ENCODE data around the gene ARID4B. TPM values are rescaled to one million over a fixed set of nuclear protein-coding genes. Genes with fewer than 3 reads are reported as not detected.
"Not testable (repeated sequence)": the region's sequence is repeated elsewhere in the genome, so short reads cannot be mapped to it uniquely, and the experiment has no call there.

Gene ARID4B
- total RNA-seq, 4 donors from 2014 or later = 26.7 to 49.2 (median 39.1) TPM

DNA sequence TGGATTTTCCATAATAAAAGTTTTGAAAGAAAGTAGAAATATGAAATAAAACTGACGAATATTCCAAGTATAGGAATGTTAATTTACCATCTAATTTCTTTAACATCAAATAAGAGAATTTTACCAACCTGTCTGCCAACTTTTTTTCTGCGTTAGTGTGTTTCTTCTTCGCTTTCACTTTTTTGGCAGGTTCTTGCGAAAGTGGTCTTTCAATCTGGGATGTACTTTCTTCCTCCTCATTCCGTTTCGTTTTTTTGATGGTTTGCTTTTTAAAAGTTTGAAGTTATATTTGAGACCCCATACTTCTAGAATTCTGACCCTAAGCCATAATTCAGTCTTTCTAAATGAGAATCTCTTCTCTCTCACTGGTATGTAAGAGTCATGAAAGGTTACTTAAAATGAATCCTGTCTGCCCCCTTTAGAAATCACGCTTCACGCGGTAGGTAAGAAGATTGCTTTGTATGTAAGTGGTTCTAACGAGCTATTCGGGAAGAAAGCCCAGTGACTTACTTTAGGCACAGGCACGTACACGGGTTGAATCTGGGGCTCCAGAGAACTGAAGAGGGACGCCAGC lies 167.5 kb downstream of the ARID4B start:
- peak overlapping the region; percentile 51 to 75 for H3K4me3 ChIP-seq
- H3K27ac ChIP-seq = peak overlapping the region; percentile 67 to 93 (median 91)
- no peaks in the 10 kb centered on the region for H3K27me3 ChIP-seq
- H3K36me3 ChIP-seq = peaks cover 0 to 40% of the 10 kb centered on the region in 2 donors
- ATAC-seq = no peak
- H3K9me3 ChIP-seq = no peaks in the 10 kb centered on the region
- peaks cover 0 to 50% (median 3%) of the 10 kb centered on the region in 3 donors for H3K4me1 ChIP-seq
- WGBS, 2 donors (ENCODE audit: low coverage in 1 of 2) = 6 to 7% methylated on average over 9 to 11 of the region's 14 CpGs
- TF ChIP-seq, protein P1, sequence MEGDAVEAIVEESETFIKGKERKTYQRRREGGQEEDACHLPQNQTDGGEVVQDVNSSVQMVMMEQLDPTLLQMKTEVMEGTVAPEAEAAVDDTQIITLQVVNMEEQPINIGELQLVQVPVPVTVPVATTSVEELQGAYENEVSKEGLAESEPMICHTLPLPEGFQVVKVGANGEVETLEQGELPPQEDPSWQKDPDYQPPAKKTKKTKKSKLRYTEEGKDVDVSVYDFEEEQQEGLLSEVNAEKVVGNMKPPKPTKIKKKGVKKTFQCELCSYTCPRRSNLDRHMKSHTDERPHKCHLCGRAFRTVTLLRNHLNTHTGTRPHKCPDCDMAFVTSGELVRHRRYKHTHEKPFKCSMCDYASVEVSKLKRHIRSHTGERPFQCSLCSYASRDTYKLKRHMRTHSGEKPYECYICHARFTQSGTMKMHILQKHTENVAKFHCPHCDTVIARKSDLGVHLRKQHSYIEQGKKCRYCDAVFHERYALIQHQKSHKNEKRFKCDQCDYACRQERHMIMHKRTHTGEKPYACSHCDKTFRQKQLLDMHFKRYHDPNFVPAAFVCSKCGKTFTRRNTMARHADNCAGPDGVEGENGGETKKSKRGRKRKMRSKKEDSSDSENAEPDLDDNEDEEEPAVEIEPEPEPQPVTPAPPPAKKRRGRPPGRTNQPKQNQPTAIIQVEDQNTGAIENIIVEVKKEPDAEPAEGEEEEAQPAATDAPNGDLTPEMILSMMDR (IDR thresholded peaks at IDR 0.05) = no peak
- TF ChIP-seq EP300 (IDR thresholded peaks at IDR 0.05) (no peak), POLR2A (IDR thresholded peaks at IDR 0.05) (no peak), POLR2AphosphoS5 (IDR thresholded peaks at IDR 0.05) (no peak)

DNA sequence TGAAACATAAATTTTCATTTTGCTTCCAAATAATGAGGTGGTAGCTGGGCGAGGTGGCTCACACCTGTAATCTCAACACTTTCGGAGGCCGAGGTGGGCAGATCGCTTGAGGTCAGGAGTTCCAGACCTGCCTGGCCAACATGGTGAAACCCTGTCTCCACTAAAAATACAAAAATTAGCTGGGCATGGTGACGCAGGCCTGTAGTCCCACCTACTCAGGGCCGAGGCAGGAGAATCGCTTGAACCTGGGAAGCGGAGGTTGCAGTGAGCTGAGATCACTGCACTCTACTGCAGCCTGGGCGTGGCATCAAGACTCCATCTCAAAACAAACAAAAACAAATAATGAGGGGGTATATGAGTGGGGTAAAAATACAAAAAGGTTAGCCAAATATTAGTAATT lies 168.0 kb downstream of the ARID4B start:
- WGBS, 2 donors (ENCODE audit: low coverage in 1 of 2) = 84 to 86% methylated on average over 6 to 9 of the region's 9 CpGs
- H3K27ac ChIP-seq = peak overlapping the region in 2 of 4 donors; percentile 92 to 93
- H3K27me3 ChIP-seq = not testable (repeated sequence)

DNA sequence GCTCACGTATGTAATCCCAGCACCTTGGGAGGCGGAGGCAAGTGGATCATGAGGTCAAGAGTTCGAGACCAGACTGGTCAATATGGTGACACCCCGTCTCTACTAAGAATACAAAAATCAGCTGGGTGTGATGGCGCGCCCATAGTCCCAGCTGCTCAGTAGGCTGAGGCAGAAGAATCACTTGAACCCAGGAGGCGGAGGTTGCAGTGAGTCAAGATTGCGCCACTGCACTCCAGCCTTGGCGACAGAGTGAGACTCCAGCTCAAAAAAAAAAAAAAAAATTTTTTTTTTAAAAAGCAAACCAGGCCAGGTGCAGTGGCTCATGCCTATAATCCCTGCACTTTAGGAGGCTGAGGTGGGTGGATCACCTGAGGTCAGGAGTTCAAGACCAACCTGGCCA lies 168.7 kb downstream of the ARID4B start:
- H3K36me3 ChIP-seq = peaks cover 0 to 51% of the 10 kb centered on the region in 2 donors

More for the DNA sequence above, 168.0 kb downstream of the ARID4B start:
- peak overlapping the region; percentile 51 to 75 for H3K4me3 ChIP-seq
- peaks cover 0 to 45% of the 10 kb centered on the region in 2 donors for H3K36me3 ChIP-seq
- not testable (repeated sequence) for H3K9me3 ChIP-seq, ATAC-seq
- H3K4me1 ChIP-seq = peaks cover 0 to 50% (median 3%) of the 10 kb centered on the region in 3 donors

DNA sequence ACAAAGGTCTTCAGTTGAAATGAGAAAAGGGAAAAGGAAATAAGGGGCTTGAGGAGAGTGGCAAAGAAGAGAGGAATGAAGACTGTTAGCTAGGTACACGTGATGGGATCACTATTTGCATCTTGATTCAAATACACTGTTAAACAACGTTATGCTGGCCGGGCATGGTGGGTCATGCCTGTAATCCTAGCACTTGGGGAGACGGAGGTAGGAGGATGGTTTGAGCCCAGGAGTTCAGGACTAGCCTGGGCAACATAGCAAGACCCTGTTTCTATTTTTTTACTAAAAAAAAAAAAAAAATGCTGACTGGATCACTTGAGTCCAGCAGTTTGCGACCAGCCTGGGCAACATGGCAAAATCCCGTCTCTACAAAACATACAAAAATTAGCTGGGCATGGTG lies 169.3 kb downstream of the ARID4B start:
- Histone ChIP-seq H3K4me1 (peaks cover 0 to 50% (median 3%) of the 10 kb centered on the region in 3 donors), H3K9me3 (no peaks in the 10 kb centered on the region), H3K27ac (no peak overlapping the region), H3K4me3 (no peak overlapping the region), H3K27me3 (no peaks in the 10 kb centered on the region), H3K36me3 (peaks cover 0 to 57% of the 10 kb centered on the region in 2 donors)
- ATAC-seq = no peak
- WGBS, 2 donors (ENCODE audit: low coverage in 1 of 2) = 80 to 91% methylated on average over 3 to 6 of the region's 6 CpGs
- TF ChIP-seq, protein P1 (IDR thresholded peaks at IDR 0.05) = no peak
- TF ChIP-seq POLR2AphosphoS5 (IDR thresholded peaks at IDR 0.05) (no peak), POLR2A (IDR thresholded peaks at IDR 0.05) (no peak), EP300 (IDR thresholded peaks at IDR 0.05) (no peak)

More for the DNA sequence above, 168.7 kb downstream of the ARID4B start:
- H3K27me3 ChIP-seq, ATAC-seq, H3K27ac ChIP-seq, H3K9me3 ChIP-seq, H3K4me3 ChIP-seq: not testable (repeated sequence)
- H3K4me1 ChIP-seq = peaks cover 0 to 50% (median 3%) of the 10 kb centered on the region in 3 donors
- 94 to 98% methylated on average over 9 of the region's 9 CpGs for WGBS, 2 donors (ENCODE audit: low coverage in 1 of 2)

DNA sequence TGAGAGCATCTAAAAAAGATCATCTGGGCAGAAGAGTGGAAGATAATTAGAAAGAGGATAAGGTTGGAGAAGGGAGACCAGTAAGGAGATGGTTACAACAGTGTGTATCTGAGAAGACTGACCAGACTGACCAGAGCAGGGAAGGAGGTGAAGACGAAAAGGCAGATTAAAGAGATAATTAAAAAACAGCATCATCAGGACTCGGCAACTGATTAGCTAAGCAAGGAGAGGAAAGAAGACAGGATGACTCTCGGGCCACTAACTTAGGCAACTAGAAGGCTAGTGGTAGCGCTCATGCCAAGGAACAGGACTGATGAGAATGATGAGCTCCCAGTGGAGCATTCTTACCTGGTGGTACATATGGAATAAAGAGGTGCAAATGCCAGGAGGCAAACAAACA lies 170.8 kb downstream of the ARID4B start:
- ATAC-seq = no peak
- no peaks in the 10 kb centered on the region for H3K27me3 ChIP-seq
- 81 to 83% methylated on average over 1 to 4 of the region's 4 CpGs for WGBS, 2 donors (ENCODE audit: low coverage in 1 of 2)
- no peak overlapping the region for H3K4me3 ChIP-seq
- no peaks in the 10 kb centered on the region for H3K9me3 ChIP-seq
- no peak overlapping the region for H3K27ac ChIP-seq
- peaks cover 0 to 73% of the 10 kb centered on the region in 2 donors for H3K36me3 ChIP-seq
- TF ChIP-seq, protein P1 (IDR thresholded peaks at IDR 0.05) = no peak
- TF ChIP-seq POLR2A (IDR thresholded peaks at IDR 0.05) (no peak), POLR2AphosphoS5 (IDR thresholded peaks at IDR 0.05) (no peak), EP300 (IDR thresholded peaks at IDR 0.05) (no peak)
- H3K4me1 ChIP-seq = peaks cover 0 to 50% (median 3%) of the 10 kb centered on the region in 3 donors

DNA sequence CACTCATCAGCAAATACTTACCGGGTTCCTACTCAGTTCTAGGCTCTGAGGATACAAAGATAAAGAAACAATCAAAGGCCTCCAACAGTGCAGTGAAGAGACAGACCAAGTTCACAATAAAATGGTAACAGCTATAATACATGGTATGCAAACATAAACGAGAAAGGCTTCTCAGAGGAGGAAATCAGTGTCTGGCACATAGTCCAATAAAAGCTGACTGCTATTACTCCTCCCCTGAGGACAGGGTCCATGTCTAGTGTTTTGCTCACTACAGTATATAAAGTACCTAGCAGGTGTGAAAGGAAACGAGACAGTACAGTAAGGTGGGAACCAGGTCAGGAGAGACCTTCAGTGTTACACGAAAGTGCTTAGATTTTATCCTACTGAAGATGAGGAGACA lies 171.2 kb downstream of the ARID4B start:
- H3K4me3 ChIP-seq = no peak overlapping the region
- H3K4me1 ChIP-seq = peaks cover 0 to 46% (median 3%) of the 10 kb centered on the region in 3 donors
- H3K36me3 ChIP-seq = peaks cover 0 to 77% of the 10 kb centered on the region in 2 donors
- 74 to 78% methylated on average over 4 of the region's 4 CpGs for WGBS, 2 donors (ENCODE audit: low coverage in 1 of 2)
- no peaks in the 10 kb centered on the region for H3K9me3 ChIP-seq
- no peaks in the 10 kb centered on the region for H3K27me3 ChIP-seq
- TF ChIP-seq POLR2AphosphoS5 (IDR thresholded peaks at IDR 0.05) (no peak), EP300 (IDR thresholded peaks at IDR 0.05) (no peak), POLR2A (IDR thresholded peaks at IDR 0.05) (no peak)
- TF ChIP-seq, protein P1 (IDR thresholded peaks at IDR 0.05) = no peak
- H3K27ac ChIP-seq = no peak overlapping the region
- ATAC-seq = no peak

Measured in gastroesophageal sphincter (tissue), 4 donors.